Activated CD4-positive, alpha-beta T cell treated with anti-CD3 and anti-CD28 coated beads for 36 hours (primary cell): Measurements from ENCODE around the gene DCP1B. TPM values are rescaled to one million over a fixed set of nuclear protein-coding genes. Genes with fewer than 3 reads are reported as not detected.

Experiments
- ATAC-seq: fragments of 200-7000 bp; cut with Tn5 transposase; one replicate; pipeline ENCODE4 v1.10.0; 2021; ENCODE audit warnings: mild to moderate bottlenecking, moderate library complexity
- CTCF ChIA-PET: fragments of 350-600 bp; sonication (Branson Sonifier 250); formaldehyde crosslinking; loops from one replicate; lab custom pipeline; 2021; ENCODE audit warnings: antibody characterized with exemption; lab: Charles Lee
- POLR2A ChIA-PET: fragments of 350-600 bp; sonication (Branson Sonifier 250); formaldehyde crosslinking; loops from one replicate; lab custom pipeline; 2021; ENCODE audit warnings: antibody characterized with exemption, inconsistent platforms; lab: Charles Lee
- DNase-seq: peaks from one replicate; pipeline ENCODE4 v3.0.0-alpha.2; 2020
- H3K27ac Mint-ChIP-seq: one replicate; pipeline ENCODE4 v1.8.0; 2021; ENCODE audit warnings: mixed read lengths
- H3K27me3 Mint-ChIP-seq: one replicate; pipeline ENCODE4 v1.8.0; 2021; ENCODE audit warnings: mixed read lengths
- H3K36me3 Mint-ChIP-seq: one replicate; pipeline ENCODE4 v1.8.0; 2021; ENCODE audit warnings: low read depth, mixed read lengths
- H3K4me1 Mint-ChIP-seq: one replicate; pipeline ENCODE4 v1.8.0; 2021; ENCODE audit warnings: mixed read lengths
- H3K4me3 Mint-ChIP-seq: one replicate; pipeline ENCODE4 v1.8.0; 2021; ENCODE audit warnings: mild to moderate bottlenecking, moderate library complexity, mixed read lengths
- H3K9me3 Mint-ChIP-seq: one replicate; pipeline ENCODE4 v1.8.0; 2021; ENCODE audit warnings: low read depth, mixed read lengths
- intact Hi-C, 2 experiments: fragments of 100-400 bp; cut with DNase I in 1 of 2; cut with micrococcal nuclease in 1 of 2; formaldehyde crosslinking; loops; one replicate each; pipeline versions ENCODE4 v1.14.2 to v1.15.1; 2022 to 2024; cut with DNase I, micrococcal nuclease
- total RNA-seq, 2 experiments: library from RNA; stranded (reverse); gene quantifications; one replicate each; pipeline ENCODE4 v1.2.3, GENCODE V29; 2021

DCP1B gene
- total RNA-seq, 2 experiments from 2014 or later: 14.5 to 16.1 TPM

GRCh38 chr12:1995205-1995896 lies 8.9 kb downstream of the DCP1B start:
- peak; percentile 48 for ATAC-seq
- H3K36me3 Mint-ChIP-seq: peaks cover 36% of the 10 kb centered on the region
- CTCF ChIA-PET: no interaction called here

GRCh38 chr12:1994429-1995143 lies 9.7 kb downstream of the DCP1B start:
- ATAC-seq (no peak), DNase-seq (no peak)
- peaks cover 39% of the 10 kb centered on the region for H3K4me1 Mint-ChIP-seq
- peak overlapping the region; percentile 57 for H3K27ac Mint-ChIP-seq
- no peaks in the 10 kb centered on the region for H3K9me3 Mint-ChIP-seq
- H3K27me3 Mint-ChIP-seq: no peaks in the 10 kb centered on the region
- peaks cover 38% of the 10 kb centered on the region for H3K36me3 Mint-ChIP-seq
- no peak overlapping the region for H3K4me3 Mint-ChIP-seq
- intact Hi-C loops: no loop called here
- CTCF ChIA-PET: interaction anchor here (0.9 kb wide), 1 partner anchor 8 kb away, joined by 3 read pairs; no protein-coding TSS in a partner anchor
- POLR2A ChIA-PET: no interaction called here

More at GRCh38 chr12:1995205-1995896, 8.9 kb downstream of the DCP1B start:
- POLR2A ChIA-PET: interaction anchor here (0.6 kb wide), 1 partner anchor 9 kb away, joined by 3 read pairs; the partner anchor contains the start of gene DCP1B
- Mint-ChIP-seq H3K4me3 (no peak overlapping the region), H3K27ac (peak overlapping the region; percentile 26), H3K27me3 (no peaks in the 10 kb centered on the region), H3K4me1 (peaks cover 42% of the 10 kb centered on the region), H3K9me3 (no peaks in the 10 kb centered on the region)
- intact Hi-C loops: no loop called here
- DNase-seq: peak; percentile 13

GRCh38 chr12:1993871-1994371 lies 10.3 kb downstream of the DCP1B start:
- peak; percentile 72 for ATAC-seq
- H3K27me3 Mint-ChIP-seq: no peaks in the 10 kb centered on the region
- ChIA-PET CTCF (interaction anchor here (0.9 to 1.5 kb wide), 2 partner anchors 7 to 9 kb away, joined by 3 to 4 read pairs; no protein-coding TSS in a partner anchor), POLR2A (no interaction called here)
- no peak overlapping the region for H3K4me3 Mint-ChIP-seq
- H3K4me1 Mint-ChIP-seq: peaks cover 37% of the 10 kb centered on the region
- intact Hi-C loops: no loop called here
- peaks cover 41% of the 10 kb centered on the region for H3K36me3 Mint-ChIP-seq
- no peak overlapping the region for H3K27ac Mint-ChIP-seq
- peak; percentile 21 for DNase-seq
- no peaks in the 10 kb centered on the region for H3K9me3 Mint-ChIP-seq

GRCh38 chr12:1993341-1993740 lies 10.9 kb downstream of the DCP1B start:
- Mint-ChIP-seq H3K36me3 (peaks cover 47% of the 10 kb centered on the region), H3K4me3 (no peak overlapping the region), H3K27ac (no peak overlapping the region), H3K4me1 (peaks cover 34% of the 10 kb centered on the region), H3K27me3 (no peaks in the 10 kb centered on the region), H3K9me3 (no peaks in the 10 kb centered on the region)
- DNase-seq (no peak), ATAC-seq (peak; percentile 71)
- ChIA-PET CTCF (interaction anchor here (1.5 kb wide), 1 partner anchor 8 kb away, joined by 4 read pairs; no protein-coding TSS in a partner anchor), POLR2A (no interaction called here)
- intact Hi-C loops: no loop called here

DNA sequence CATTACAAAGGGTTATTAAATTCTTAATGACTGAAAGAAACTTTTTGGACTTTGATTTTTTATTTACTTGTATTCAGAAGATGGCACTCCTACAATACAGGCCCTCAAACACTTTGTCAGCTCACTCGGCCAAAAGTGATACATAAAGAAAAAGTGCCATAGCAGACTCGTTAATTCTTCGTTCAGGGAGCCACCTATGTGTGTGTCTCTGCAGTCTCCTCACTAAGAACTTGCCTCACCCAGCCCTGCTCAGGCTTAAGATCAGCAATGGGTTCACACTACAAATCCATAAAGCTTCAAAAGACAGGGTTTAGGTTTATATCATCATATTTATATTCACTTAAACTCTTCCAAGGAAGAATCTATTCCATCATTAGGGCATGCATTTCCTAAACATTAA lies 11.5 kb downstream of the DCP1B start:
- H3K36me3 Mint-ChIP-seq: peaks cover 53% of the 10 kb centered on the region
- no peak overlapping the region for H3K4me3 Mint-ChIP-seq
- no peak overlapping the region for H3K27ac Mint-ChIP-seq
- no peak for ATAC-seq
- POLR2A ChIA-PET: no interaction called here
- intact Hi-C loops: no loop called here
- CTCF ChIA-PET: interaction anchor here (1.5 kb wide), 1 partner anchor 9 kb away, joined by 4 read pairs; no protein-coding TSS in a partner anchor
- no peaks in the 10 kb centered on the region for H3K27me3 Mint-ChIP-seq
- no peak for DNase-seq
- no peaks in the 10 kb centered on the region for H3K9me3 Mint-ChIP-seq
- H3K4me1 Mint-ChIP-seq: peaks cover 29% of the 10 kb centered on the region

DNA sequence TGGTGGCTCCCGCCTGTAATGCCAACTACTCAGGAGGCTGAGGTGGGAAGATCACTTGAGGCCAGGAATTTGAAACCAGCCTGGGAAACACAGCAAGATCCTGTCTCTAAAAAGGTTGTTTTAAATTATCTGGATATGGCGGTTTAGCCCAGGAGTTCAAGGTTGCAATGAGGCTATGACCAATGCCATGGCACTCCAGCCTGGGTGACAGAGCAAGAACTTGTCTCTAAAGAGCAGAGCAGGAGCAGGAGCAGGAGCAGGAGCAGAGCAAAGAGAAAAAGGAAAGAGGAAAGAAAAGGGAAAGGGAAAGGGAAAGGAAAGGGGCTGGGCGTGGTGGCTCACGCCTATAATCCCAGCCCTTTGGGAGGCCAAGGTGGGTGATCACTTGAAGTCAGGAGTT lies 15.1 kb downstream of the DCP1B start:
- intact Hi-C loops: no loop called here
- Mint-ChIP-seq H3K4me1 (peaks cover 7% of the 10 kb centered on the region), H3K4me3 (no peak overlapping the region), H3K27ac (no peak overlapping the region), H3K27me3 (no peaks in the 10 kb centered on the region), H3K36me3 (peaks cover 62% of the 10 kb centered on the region), H3K9me3 (peaks cover 14% of the 10 kb centered on the region)
- POLR2A ChIA-PET: no interaction called here
- CTCF ChIA-PET: interaction anchor here (0.7 to 0.8 kb wide), 2 partner anchors 19 to 177 kb away, joined by 3 read pairs; no protein-coding TSS in a partner anchor
- DNase-seq: no peak
- no peak for ATAC-seq

DNA sequence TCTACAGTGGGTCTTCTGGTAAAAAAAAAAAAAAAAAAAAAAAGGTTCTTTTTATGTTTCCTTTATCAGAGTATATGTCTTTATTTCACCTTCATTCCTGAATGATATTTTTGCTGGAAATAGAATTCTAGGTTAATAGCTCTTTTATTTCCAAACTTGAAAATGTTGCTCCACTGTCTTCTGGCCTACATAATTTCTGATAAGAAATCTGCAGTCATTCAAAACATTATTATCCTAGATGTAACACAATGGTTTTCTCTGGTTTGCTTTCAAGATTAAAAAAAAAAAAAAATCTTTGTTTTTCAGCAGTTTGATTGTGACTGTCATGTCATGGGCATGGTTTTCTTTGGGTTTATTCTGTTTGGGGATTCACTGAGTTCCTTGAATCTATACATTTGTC lies 19.5 kb downstream of the DCP1B start:
- Mint-ChIP-seq H3K27me3 (no peaks in the 10 kb centered on the region), H3K9me3 (peaks cover 14% of the 10 kb centered on the region), H3K4me1 (no peaks in the 10 kb centered on the region), H3K27ac (no peak overlapping the region), H3K4me3 (no peak overlapping the region), H3K36me3 (peaks cover 53% of the 10 kb centered on the region)
- ATAC-seq (no peak), DNase-seq (no peak)
- intact Hi-C loops: no loop called here
- POLR2A ChIA-PET: no interaction called here
- CTCF ChIA-PET: no interaction called here

- ChIA-PET POLR2A (no interaction called here), CTCF (no interaction called here)
- H3K9me3 Mint-ChIP-seq: peaks cover 9% of the 10 kb centered on the region
- no peak overlapping the region for H3K27ac Mint-ChIP-seq
- DNase-seq (no peak), ATAC-seq (no peak)
- H3K36me3 Mint-ChIP-seq: peaks cover 16% of the 10 kb centered on the region
- no peak overlapping the region for H3K4me3 Mint-ChIP-seq
- H3K27me3 Mint-ChIP-seq: no peaks in the 10 kb centered on the region
- intact Hi-C loops: no loop called here
- H3K4me1 Mint-ChIP-seq: peaks cover 2% of the 10 kb centered on the region
Observed at GRCh38 chr12:1980282-1980681, 24.0 kb downstream of the DCP1B start.

DNA sequence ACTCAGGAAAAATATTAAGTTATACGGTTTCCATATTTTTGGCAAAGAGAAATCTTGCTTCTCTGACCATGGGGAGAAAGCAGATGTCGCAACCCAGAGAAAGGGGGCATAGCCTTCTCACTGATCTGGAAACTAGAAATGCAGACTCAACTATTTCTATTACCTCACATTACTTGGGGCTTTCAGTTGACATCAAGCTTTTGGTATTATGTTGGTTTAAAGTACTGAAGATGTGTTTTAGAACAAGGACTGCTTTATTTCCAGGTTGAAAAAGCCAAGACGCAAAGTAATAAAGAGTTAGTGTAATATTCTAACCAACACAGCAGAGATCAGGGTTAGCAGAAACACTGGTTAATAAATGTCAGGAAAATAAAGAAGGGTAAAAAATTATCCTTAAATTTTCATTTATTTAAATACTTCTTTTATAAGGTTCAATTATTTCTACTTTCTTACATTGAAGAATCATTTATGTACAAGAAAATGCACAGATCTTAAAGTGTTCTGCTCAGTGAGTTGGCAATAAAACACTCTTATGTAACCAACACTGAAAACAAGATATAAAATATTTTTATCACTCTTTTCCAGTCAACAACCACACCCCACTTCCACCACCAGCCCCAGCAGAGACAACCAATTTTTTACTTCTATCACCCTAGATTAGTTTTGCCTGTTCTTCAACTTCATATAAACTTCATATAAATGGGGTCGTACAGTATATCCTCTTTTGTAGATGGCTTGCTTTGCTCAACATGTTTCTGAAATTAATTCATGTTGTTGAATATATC lies 26.0 kb downstream of the DCP1B start:
- ATAC-seq (no peak), DNase-seq (no peak)
- H3K27me3 Mint-ChIP-seq: no peaks in the 10 kb centered on the region
- H3K36me3 Mint-ChIP-seq: no peaks in the 10 kb centered on the region
- no peak overlapping the region for H3K27ac Mint-ChIP-seq
- CTCF ChIA-PET: interaction anchor here (1.3 kb wide), 1 partner anchor 14 kb away, joined by 3 read pairs; no protein-coding TSS in a partner anchor
- H3K4me3 Mint-ChIP-seq: no peak overlapping the region
- H3K9me3 Mint-ChIP-seq: no peaks in the 10 kb centered on the region
- intact Hi-C loops: no loop called here
- POLR2A ChIA-PET: no interaction called here
- peaks cover 2% of the 10 kb centered on the region for H3K4me1 Mint-ChIP-seq

- ChIA-PET POLR2A (no interaction called here), CTCF (interaction anchor here (1.3 kb wide), 1 partner anchor 13 kb away, joined by 3 read pairs; no protein-coding TSS in a partner anchor)
- Mint-ChIP-seq H3K36me3 (no peaks in the 10 kb centered on the region), H3K4me1 (peaks cover 2% of the 10 kb centered on the region), H3K9me3 (no peaks in the 10 kb centered on the region), H3K27me3 (no peaks in the 10 kb centered on the region), H3K27ac (no peak overlapping the region), H3K4me3 (no peak overlapping the region)
- DNase-seq (no peak), ATAC-seq (no peak)
- intact Hi-C loops: no loop called here
Observed at GRCh38 chr12:1977588-1977987, 26.7 kb downstream of the DCP1B start.

DNA sequence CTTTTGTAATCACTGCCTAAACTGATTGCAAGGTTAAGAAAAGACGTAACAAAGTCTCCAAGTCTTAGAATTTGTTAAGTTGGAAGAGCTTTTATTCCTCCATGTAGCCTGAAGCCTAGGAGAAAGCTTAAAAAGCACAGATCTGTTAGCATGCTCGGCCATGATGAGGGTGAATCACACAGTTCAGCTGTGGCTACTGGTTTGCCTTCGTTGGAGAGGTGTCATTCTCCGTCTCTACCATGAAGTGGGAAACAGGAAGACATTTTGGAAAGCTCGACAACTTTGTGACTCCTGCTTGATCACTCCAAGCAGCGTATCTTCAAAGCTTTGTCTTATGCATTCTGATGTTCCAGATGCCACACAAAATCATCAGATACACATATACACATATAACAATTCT lies 27.1 kb downstream of the DCP1B start:
- H3K4me3 Mint-ChIP-seq: no peak overlapping the region
- CTCF ChIA-PET: interaction anchor here (0.5 to 1.3 kb wide), 2 partner anchors 13 to 236 kb away, joined by 3 to 4 read pairs; no protein-coding TSS in a partner anchor
- intact Hi-C loops: no loop called here
- POLR2A ChIA-PET: no interaction called here
- no peaks in the 10 kb centered on the region for H3K36me3 Mint-ChIP-seq
- no peak overlapping the region for H3K27ac Mint-ChIP-seq
- ATAC-seq (no peak), DNase-seq (no peak)
- H3K27me3 Mint-ChIP-seq: no peaks in the 10 kb centered on the region
- H3K4me1 Mint-ChIP-seq: peaks cover 2% of the 10 kb centered on the region
- no peaks in the 10 kb centered on the region for H3K9me3 Mint-ChIP-seq
